GM18873 (cell line): ENCODE results near the gene PROP1.
"Not testable (repeated sequence)": the region's sequence is repeated elsewhere in the genome, so short reads cannot be mapped to it uniquely, and the experiment has no call there.

Source experiments
- ATAC-seq: cut with Tn5 transposase; IDR thresholded peaks from one replicate; pipeline ENCODE4 v1.9.1; 2021; ENCODE audit warnings: mild to moderate bottlenecking, moderate library complexity, moderate number of reproducible peaks; ENCODE audit not compliant: unreplicated experiment, low FRiP score

PROP1 gene

DNA sequence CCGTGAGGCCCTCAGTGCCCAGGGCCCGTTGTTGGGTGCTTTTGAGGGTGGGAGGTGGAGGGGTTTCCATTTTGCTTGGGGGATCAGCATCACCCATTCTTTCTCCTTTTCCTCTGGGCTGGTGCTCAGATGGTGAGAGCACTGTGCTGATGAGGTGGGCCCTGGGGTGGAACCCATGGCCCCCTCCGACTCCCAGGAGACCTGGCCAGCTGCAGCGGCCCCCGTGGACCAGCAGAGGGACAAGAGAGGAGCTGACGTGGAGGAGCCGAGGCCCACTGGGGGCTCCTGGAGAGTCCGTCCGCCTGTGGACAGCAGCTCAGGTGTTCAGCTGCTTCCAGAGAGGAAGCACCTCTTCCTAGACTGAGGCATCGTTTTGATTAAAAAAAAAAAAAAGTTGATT lies 46.4 kb downstream of the PROP1 start:
- not testable (repeated sequence) for ATAC-seq

DNA sequence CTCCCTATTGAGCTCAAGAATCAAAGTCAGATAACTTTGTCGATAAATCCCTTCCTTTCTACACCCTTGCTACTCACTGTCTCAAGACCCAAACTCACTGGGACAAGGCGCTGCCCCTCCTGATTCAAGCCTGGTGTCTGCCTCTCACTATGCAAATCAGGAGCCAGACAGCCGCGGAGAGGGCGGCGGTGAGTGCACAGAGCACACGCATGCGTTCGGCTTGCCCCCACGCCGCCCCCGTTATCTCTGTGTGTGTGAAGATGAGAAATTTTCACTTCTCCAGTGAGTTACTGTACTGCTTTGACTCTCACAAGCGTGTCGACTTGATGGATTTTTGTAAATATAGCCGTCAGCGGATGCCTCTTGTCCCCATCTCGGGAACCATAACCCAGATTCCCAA lies 47.0 kb downstream of the PROP1 start:
- ATAC-seq = peak; percentile 61

DNA sequence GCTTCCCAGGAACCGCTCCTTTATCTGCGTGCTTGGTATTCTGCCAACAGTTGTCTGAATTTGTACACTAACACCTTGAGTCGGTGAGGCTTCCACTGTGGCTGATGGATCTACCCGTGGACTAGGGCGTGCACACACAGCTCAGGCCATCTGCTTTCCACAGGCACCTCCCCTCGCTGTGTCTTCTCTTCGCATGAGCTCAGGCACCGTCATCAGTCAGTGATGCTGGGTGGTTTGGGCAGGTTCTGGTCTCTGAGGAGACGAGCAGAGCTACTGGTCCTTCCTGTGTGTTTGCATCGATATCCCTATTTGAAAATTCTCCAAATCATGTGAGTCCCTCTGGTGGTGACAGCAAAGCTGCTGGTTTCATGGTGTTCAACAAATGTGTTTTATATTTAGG lies 48.1 kb downstream of the PROP1 start:
- not testable (repeated sequence) for ATAC-seq

DNA sequence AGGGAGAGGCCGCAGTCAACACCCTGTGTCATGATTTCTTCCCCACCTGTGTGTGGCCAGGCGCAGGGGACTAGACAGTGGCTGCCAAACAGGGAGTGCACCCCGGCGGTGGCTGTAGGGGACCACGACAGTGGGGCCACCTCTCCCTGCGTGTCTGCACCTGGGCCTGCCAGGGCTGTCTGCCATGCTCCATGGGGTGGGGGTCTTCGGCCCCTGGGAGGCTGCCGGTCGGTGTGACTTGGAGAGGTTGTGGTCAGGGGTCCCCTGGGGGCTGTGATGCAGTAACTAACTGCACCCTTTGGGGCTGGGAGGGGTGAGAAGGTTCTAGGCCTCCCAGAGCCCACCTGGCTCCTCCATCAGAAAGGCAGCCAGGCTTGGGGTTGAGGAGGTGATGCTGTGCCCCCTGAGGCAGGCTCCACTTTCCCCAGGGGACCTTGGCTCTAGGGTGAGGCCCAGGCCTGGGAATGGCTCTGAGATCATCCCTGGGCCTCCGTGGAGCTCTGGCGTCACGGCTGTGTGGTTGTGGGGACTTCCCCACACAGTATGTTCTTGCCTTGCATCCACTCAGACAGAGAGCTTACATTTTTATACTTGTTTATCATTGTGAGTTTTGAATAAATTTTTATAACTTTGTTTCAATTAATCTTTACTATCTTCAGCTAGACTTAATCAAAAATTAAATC lies 50.3 kb downstream of the PROP1 start:
- ATAC-seq = not testable (repeated sequence)

DNA sequence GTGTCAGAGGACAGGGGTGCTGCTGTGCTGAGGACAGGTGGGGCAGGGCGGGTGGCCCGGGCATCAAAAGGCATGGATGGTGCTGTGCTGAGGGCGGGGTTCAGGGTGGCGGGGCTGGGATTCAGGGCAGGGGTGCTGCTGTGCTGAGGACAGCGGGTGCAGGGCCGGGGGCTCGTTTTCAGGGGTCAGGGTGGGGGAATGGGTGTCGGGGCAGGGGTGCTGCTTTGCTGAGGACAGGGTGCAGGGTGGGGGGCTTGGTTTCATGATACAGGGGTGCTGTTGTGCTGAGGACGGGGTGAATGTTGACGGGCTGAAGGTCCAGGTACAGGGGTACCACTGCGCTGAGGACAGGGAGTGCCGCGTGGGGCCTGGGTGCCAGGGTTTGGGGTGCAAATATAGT lies 50.9 kb downstream of the PROP1 start:
- not testable (repeated sequence) for ATAC-seq

DNA sequence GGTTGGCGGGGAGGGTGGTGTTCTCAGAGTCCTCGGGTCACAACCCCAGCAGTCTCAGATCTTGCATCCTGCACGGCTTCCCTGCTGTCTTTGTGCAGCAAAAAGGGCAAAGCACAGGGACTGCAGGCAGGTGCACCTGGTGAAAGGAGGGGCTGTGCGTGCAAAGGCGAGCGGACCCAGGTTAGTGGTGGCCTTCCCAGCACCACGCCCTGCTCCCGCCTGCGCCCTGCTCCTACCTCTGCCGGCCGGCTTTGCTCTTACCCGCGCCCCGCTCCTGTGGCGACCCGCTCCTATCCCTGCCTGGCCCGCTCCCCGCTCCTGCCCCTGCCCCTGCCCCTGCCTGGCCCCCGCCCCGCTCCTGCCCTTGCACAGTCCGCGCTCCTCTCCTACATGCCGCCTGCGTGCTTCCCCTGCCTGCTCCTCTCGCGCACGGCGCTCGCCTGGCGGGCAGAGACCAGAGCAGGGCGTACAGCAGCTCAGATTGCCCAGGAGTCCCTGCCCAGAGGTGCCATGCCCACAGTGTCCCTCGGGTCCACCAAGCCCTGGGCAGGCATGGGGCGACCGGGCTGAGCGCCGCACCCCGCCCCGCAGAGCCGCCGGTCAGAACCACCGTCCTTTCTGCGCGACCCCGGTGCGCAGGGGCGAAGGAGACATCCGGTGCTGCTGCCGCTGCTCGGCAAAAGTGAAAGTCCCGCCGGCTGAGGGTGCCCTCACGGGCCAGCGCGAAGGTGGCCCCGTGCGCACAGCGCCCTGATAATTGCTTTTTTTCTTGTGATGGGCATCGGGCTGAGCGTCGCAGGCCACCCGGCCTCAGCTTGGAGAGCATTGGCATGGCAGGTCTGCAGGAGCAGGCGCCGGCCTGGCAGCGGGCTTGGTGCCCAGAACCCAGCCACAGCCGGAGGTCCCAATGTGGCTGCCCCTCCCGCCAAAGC lies 52.0 kb downstream of the PROP1 start:
- ATAC-seq = not testable (repeated sequence)

GRCh38 chr5:177942896-177943295 lies 53.1 kb downstream of the PROP1 start:
- not testable (repeated sequence) for ATAC-seq
